SU-DHL-6 (cell line): ENCODE measurements around the gene RGS1.
"Not testable (repeated sequence)": the region's sequence is repeated elsewhere in the genome, so short reads cannot be mapped to it uniquely, and the experiment has no call there.

Experiments
- H2AFZ ChIP-seq: fragments of 200-600 bp; sonication (generic); 2 replicates; pipeline ENCODE4 v1.6.1; 2014; ENCODE audit warnings: low read depth, mild to moderate bottlenecking, moderate library complexity, mixed read lengths, antibody characterized with exemption, low read length; ENCODE audit not compliant: severe bottlenecking
- H3F3A ChIP-seq: fragments of 200-600 bp; shearing (Covaris generic); 2 replicates; pipeline ENCODE4 v1.6.0; 2016; ENCODE audit warnings: antibody characterized with exemption, mild to moderate bottlenecking; ENCODE audit not compliant: insufficient read depth
- H3K27ac ChIP-seq: fragments of 200-600 bp; sonication (generic); 2 replicates; pipeline ENCODE4 v1.5.1; 2016; ENCODE audit warnings: low read depth, mild to moderate bottlenecking, low read length, moderate library complexity, mixed read lengths
- H3K27me3 ChIP-seq: fragments of 200-600 bp; sonication (generic), shearing (Covaris generic); 2 replicates; pipeline ENCODE4 v1.6.0; 2014; ENCODE audit warnings: mild to moderate bottlenecking, low read length
- H3K36me3 ChIP-seq: fragments of 200-600 bp; sonication (generic); 2 replicates; pipeline ENCODE4 v1.6.1; 2014; ENCODE audit warnings: mild to moderate bottlenecking, low read length, mixed read lengths
- H3K4me2 ChIP-seq: fragments of 300-600, 200-600 bp; shearing (Covaris generic), sonication (generic); 2 replicates; pipeline ENCODE4 v1.6.0; 2014; ENCODE audit warnings: low read length, low read depth, mild to moderate bottlenecking; ENCODE audit not compliant: poor library complexity, severe bottlenecking
- H3K4me3 ChIP-seq: fragments of 200-600 bp; sonication (generic); 2 replicates; pipeline ENCODE4 v1.5.1; 2014; ENCODE audit warnings: antibody characterized with exemption, low read length, mild to moderate bottlenecking, mixed read lengths; ENCODE audit not compliant: insufficient read depth, poor library complexity, severe bottlenecking
- H3K79me2 ChIP-seq: fragments of 200-600 bp; sonication (generic); 2 replicates; pipeline ENCODE4 v1.6.1; 2014; ENCODE audit warnings: mild to moderate bottlenecking, low read length, moderate library complexity; ENCODE audit not compliant: insufficient read depth
- H3K9ac ChIP-seq: fragments of 200-600 bp; sonication (generic); 2 replicates; pipeline ENCODE4 v1.7.0; 2014; ENCODE audit warnings: mild to moderate bottlenecking, low read length
- H3K9me2 ChIP-seq: fragments of 200-600 bp; sonication (generic); replicated peaks from 2 replicates; pipeline ENCODE4 v1.6.1; 2014; ENCODE audit warnings: low read length; ENCODE audit not compliant: insufficient read depth
- H3K9me3 ChIP-seq: fragments of 200-600 bp; sonication (generic); 2 replicates; pipeline ENCODE4 v1.6.1; 2014; ENCODE audit warnings: low read length, mixed read lengths; ENCODE audit not compliant: insufficient read depth
- H4K20me1 ChIP-seq: fragments of 200-600 bp; sonication (generic); 2 replicates; pipeline ENCODE4 v1.6.1; 2014; ENCODE audit warnings: low read depth, mild to moderate bottlenecking, antibody characterized with exemption, low read length, moderate library complexity, mixed read lengths
- EZH2phosphoT487 ChIP-seq: fragments of 200-600 bp; sonication (generic), shearing (Covaris generic); conservative IDR thresholded peaks from 2 replicates; pipeline ENCODE4 v1.6.1; 2018; ENCODE audit warnings: mild to moderate bottlenecking, antibody characterized with exemption, low read length, moderate library complexity, mixed read lengths
- TF ChIP-seq, protein P1 (sequence below): fragments of 200-600 bp; sonication (generic); IDR thresholded peaks from one replicate; pipeline ENCODE4 v1.5.1; 2017; ENCODE audit warnings: antibody characterized with exemption, mild to moderate bottlenecking, low read length, moderate library complexity; ENCODE audit not compliant: insufficient read depth, poor library complexity, severe bottlenecking

RGS1 gene

DNA sequence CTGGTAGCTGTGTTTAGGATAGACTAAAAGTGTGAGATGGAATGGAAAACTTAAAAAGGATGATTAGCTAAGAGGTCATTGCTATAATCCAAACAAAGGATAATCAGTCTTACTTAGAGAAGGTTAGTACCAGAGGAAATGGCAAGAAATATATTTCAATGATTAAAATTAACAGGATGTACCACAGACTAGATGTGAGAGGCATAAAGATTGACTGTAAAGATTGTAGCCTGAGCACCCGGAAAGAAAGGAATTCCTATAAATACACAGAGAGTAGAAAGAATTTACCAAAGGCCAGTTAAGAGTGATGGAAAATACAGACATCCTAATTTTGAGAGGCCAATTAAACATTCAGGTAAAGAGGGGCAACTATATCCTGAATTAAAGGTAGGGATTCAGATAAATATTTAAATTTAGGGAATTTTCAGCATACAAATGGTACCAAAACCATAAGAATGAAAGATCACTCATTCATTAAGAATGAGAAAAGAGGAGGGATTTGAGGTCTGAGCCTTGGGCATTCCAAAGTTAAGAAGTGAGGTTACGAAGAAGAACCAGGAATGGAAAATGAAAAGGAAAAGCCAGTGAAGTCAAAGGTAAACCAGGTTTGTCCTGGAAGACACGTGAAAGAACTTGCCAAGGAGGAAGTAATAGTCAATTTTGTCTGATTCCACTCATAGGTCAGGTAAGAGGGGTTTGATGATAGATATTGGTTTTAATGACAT lies 46.4 kb upstream of the RGS1 start:
- H3K4me2 ChIP-seq: no peak overlapping the region
- no peaks in the 10 kb centered on the region for H3K9me2 ChIP-seq
- H3K36me3 ChIP-seq: no peaks in the 10 kb centered on the region
- no peaks in the 10 kb centered on the region for H3K9me3 ChIP-seq
- no peak overlapping the region for H3K4me3 ChIP-seq
- no peaks in the 10 kb centered on the region for H3F3A ChIP-seq
- no peak for TF ChIP-seq EZH2phosphoT487
- TF ChIP-seq, protein P1, sequence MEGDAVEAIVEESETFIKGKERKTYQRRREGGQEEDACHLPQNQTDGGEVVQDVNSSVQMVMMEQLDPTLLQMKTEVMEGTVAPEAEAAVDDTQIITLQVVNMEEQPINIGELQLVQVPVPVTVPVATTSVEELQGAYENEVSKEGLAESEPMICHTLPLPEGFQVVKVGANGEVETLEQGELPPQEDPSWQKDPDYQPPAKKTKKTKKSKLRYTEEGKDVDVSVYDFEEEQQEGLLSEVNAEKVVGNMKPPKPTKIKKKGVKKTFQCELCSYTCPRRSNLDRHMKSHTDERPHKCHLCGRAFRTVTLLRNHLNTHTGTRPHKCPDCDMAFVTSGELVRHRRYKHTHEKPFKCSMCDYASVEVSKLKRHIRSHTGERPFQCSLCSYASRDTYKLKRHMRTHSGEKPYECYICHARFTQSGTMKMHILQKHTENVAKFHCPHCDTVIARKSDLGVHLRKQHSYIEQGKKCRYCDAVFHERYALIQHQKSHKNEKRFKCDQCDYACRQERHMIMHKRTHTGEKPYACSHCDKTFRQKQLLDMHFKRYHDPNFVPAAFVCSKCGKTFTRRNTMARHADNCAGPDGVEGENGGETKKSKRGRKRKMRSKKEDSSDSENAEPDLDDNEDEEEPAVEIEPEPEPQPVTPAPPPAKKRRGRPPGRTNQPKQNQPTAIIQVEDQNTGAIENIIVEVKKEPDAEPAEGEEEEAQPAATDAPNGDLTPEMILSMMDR: no peak
- H3K27ac ChIP-seq: no peak overlapping the region
- H3K79me2 ChIP-seq: no peaks in the 10 kb centered on the region
- H4K20me1 ChIP-seq: no peaks in the 10 kb centered on the region
- H3K9ac ChIP-seq: no peak overlapping the region
- no peaks in the 10 kb centered on the region for H3K27me3 ChIP-seq
- no peak overlapping the region for H2AFZ ChIP-seq

DNA sequence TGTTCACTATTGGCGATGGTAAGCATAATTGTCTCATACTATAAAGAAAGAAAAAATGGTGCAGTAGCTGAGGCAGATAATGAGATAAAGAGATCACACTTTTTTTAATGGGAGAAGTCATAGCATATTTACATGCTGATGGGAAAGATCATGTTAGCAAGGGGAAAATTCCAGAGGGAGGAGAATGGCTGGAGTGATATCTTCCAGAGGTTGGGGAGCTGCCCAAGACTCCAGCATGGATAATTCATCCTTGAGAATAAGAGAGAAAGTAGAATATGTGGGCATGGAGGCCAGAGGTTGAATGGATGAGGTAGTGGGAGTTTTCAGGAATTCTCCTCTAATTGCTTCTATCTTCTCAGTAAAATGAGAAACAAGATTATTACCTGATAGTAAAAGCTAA lies 45.8 kb upstream of the RGS1 start:
- Histone ChIP-seq H3K4me2 (peak overlapping the region; percentile 37), H3K27ac (no peak overlapping the region), H3K79me2 (no peaks in the 10 kb centered on the region), H4K20me1 (no peaks in the 10 kb centered on the region), H3K36me3 (no peaks in the 10 kb centered on the region), H3K27me3 (no peaks in the 10 kb centered on the region), H3K9ac (no peak overlapping the region), H3F3A (no peaks in the 10 kb centered on the region), H2AFZ (no peak overlapping the region), H3K4me3 (no peak overlapping the region), H3K9me2 (no peaks in the 10 kb centered on the region), H3K9me3 (no peaks in the 10 kb centered on the region)
- no peak for TF ChIP-seq EZH2phosphoT487
- TF ChIP-seq, protein P1: no peak

DNA sequence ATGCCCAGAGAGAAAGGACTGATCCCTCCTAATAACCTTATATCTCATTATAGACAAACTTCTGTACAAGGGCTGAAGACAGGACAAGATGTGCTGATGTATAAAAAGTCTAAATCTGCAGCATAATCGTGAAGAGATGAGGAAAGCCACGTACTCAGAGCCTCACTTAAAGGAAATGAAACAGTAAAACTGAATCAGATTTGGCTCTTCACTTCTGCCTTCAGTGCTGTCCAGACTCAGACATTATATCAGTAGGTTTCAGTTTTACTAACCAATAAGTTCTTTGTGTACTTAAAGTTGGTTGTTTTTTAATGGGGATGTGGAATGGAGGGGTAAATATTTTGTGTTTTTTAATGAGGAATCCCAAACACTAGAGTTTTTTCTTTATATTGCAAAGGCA lies 45.3 kb upstream of the RGS1 start:
- Histone ChIP-seq H3K9ac (no peak overlapping the region), H3K27me3 (no peaks in the 10 kb centered on the region), H3K9me3 (no peaks in the 10 kb centered on the region), H3K9me2 (no peaks in the 10 kb centered on the region), H4K20me1 (no peaks in the 10 kb centered on the region), H3F3A (no peaks in the 10 kb centered on the region), H3K36me3 (no peaks in the 10 kb centered on the region), H3K79me2 (no peaks in the 10 kb centered on the region), H3K27ac (no peak overlapping the region), H3K4me2 (peak overlapping the region; percentile 37), H3K4me3 (no peak overlapping the region), H2AFZ (no peak overlapping the region)
- no peak for TF ChIP-seq EZH2phosphoT487
- TF ChIP-seq, protein P1: no peak

DNA sequence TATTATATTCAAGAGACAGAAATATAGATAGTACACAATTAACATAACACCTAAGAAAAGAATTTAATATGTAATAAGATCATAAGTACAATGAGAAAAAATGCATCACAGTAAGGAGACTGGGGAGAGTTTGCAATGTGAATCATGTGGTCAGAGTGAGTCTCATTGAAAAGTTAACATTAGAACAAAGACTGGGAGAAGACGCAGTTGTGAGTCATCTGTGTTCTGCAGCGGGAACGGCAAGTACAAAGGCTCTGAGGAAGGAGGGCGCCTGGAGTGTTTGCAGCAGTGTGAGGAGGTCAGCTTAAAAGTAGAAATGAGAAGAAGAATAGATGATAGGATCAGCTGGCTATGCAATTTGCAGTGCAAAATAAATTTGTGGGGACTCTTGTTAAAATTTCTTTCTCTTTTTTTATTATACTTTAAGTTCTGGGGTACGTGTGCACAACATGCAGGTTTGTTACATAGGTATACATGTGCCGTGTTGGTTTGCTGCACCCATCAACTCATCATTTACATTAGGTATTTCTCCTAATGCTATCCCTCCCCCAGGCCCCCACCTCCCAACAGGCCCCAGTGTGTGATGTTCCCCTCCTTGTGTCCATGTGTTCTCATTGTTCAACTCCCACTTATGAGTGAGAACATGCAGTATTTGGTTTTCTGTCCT lies 44.4 kb upstream of the RGS1 start:
- H3K4me2 ChIP-seq: peak overlapping the region; percentile 37
- H3K27ac ChIP-seq: not testable (repeated sequence)

More for the DNA sequence above, 44.4 kb upstream of the RGS1 start:
- not testable (repeated sequence) for H3K27me3 ChIP-seq, H3K9me2 ChIP-seq, H3K4me3 ChIP-seq, H3K9ac ChIP-seq, H2AFZ ChIP-seq, H3K36me3 ChIP-seq, H3K79me2 ChIP-seq, H3F3A ChIP-seq, H3K9me3 ChIP-seq, H4K20me1 ChIP-seq
